K562 (cell line): ENCODE results near the gene MLLT3. TPM values are rescaled to one million over a fixed set of nuclear protein-coding genes. Genes with fewer than 3 reads are reported as not detected.

Experiments
- ATAC-seq: fragments of 200-7000 bp; cut with Tn5 transposase; 3 replicates; pipeline ENCODE4 v1.9.1; 2020; ENCODE audit warnings: moderate library complexity
- BruUV-seq: library from RNA; stranded (reverse); fragments of 400-500 nt; replicated peaks from 2 replicates; lab custom pipeline; 2021; lab: Mats Ljungman, UMichigan
- CTCF ChIA-PET: fragments of 300-600 bp; formaldehyde crosslinking; extraction: SDS; loops from one replicate; lab custom pipeline; 2021; ENCODE audit warnings: low intra/inter-chr PET ratio; lab: Yijun Ruan, JAX
- POLR2A ChIA-PET: fragments of 300-600, 350-650 bp; sonication (Branson Sonifier 250); formaldehyde crosslinking; extraction: SDS; loops from one replicate; lab custom pipeline; 2021; ENCODE audit warnings: antibody characterized with exemption, inconsistent platforms; lab: Yijun Ruan, JAX
- DNase-seq, 4 experiments: peaks; one replicate each; pipeline versions ENCODE4 v3.0.0 to v3.0.0-alpha.2; 2011 to 2018; ENCODE audit warnings: low spot score in 3 of 4, mixed read lengths in 3 of 4; ENCODE audit errors: extremely low read depth in 1 of 4
- FAIRE-seq: peaks from 2 replicates; lab custom pipeline; 2011; peaks lifted over from hg19 to GRCh38; lab: Jason Lieb, UNC
- H2AFZ ChIP-seq: 2 replicates; pipeline ENCODE4 v1.6.0; 2011; ENCODE audit warnings: low read depth, low read length, control low read depth, inconsistent platforms
- H3K27ac ChIP-seq: fragments of 200-600 bp; 3 replicates; pipeline ENCODE4 v1.8.0; 2011; ENCODE audit warnings: low read depth, mild to moderate bottlenecking, control low read depth, inconsistent platforms, low read length, moderate library complexity, mixed read lengths; ENCODE audit errors: extremely low read depth
- H3K27me3 ChIP-seq, 2 experiments: fragments of 300-600 bp in 1 of 2; 2 replicates in 1 of 2; 3 replicates in 1 of 2; pipeline versions ENCODE4 v1.6.0 to v1.8.0; 2011; ENCODE audit warnings: inconsistent platforms in 2 of 2, low read length in 2 of 2, mild to moderate bottlenecking in 1 of 2, mixed read lengths in 1 of 2, moderate library complexity in 1 of 2; ENCODE audit not compliant: control insufficient read depth in 2 of 2, insufficient read depth in 2 of 2
- H3K36me3 ChIP-seq: fragments of 300-600 bp; 3 replicates; pipeline ENCODE4 v1.8.0; 2011; ENCODE audit warnings: mild to moderate bottlenecking, low read length, inconsistent platforms; ENCODE audit not compliant: control insufficient read depth, insufficient read depth
- H3K4me1 ChIP-seq, 2 experiments: fragments of 200-600 bp in 1 of 2; replicated peaks in 1 of 2; 2 replicates in 1 of 2; 3 replicates in 1 of 2; pipeline versions ENCODE4 v1.5.1 to v1.8.0; 2011; ENCODE audit warnings: inconsistent platforms in 2 of 2, low read length in 2 of 2, mild to moderate bottlenecking in 1 of 2, mixed read lengths in 1 of 2, moderate library complexity in 1 of 2; ENCODE audit not compliant: control insufficient read depth in 2 of 2, insufficient read depth in 2 of 2
- H3K4me2 ChIP-seq: 2 replicates; pipeline ENCODE4 v1.6.1; 2011; ENCODE audit warnings: low read length, control low read depth, inconsistent platforms, mixed read lengths; ENCODE audit not compliant: insufficient read depth
- H3K4me3 ChIP-seq: fragments of 200-600 bp; sonication (generic), shearing (Covaris generic); 2 replicates; pipeline ENCODE4 v1.5.1; 2016; ENCODE audit warnings: control low read depth, inconsistent platforms
- H3K79me2 ChIP-seq: fragments of 200-600 bp; 3 replicates; pipeline ENCODE4 v1.8.0; 2011; ENCODE audit warnings: low read length, inconsistent platforms; ENCODE audit not compliant: control insufficient read depth, insufficient read depth
- H3K9ac ChIP-seq, 2 experiments: 2 replicates each; pipeline versions ENCODE4 v1.6.0 to v1.6.1; 2011; ENCODE audit warnings: low read depth in 2 of 2, low read length in 2 of 2, control low read depth in 1 of 2, inconsistent platforms in 1 of 2, mild to moderate bottlenecking in 1 of 2, mixed read lengths in 1 of 2; ENCODE audit not compliant: insufficient read depth in 1 of 2
- H3K9me1 ChIP-seq: one replicate; pipeline ENCODE4 v1.6.0; 2011; ENCODE audit warnings: inconsistent platforms, mild to moderate bottlenecking, low read length, moderate library complexity; ENCODE audit not compliant: control insufficient read depth, insufficient read depth
- H3K9me3 ChIP-seq: replicated peaks from 2 replicates; pipeline ENCODE4 v1.5.1; 2011; ENCODE audit warnings: low read depth, low read length, inconsistent platforms; ENCODE audit not compliant: control insufficient read depth, insufficient read depth
- H4K20me1 ChIP-seq: replicated peaks from 2 replicates; pipeline ENCODE4 v1.6.1; 2011; ENCODE audit warnings: low read length, inconsistent platforms, mixed read lengths; ENCODE audit not compliant: control insufficient read depth, insufficient read depth
- ASH1L ChIP-seq: fragments of 450-650 bp; IDR thresholded peaks from 2 replicates; pipeline ENCODE4 v1.6.1; 2018; ENCODE audit warnings: borderline replicate concordance, mild to moderate bottlenecking, low read depth; ENCODE audit not compliant: partially characterized antibody
- CEBPB ChIP-seq: fragments of 450-650 bp; IDR thresholded peaks from 2 replicates; pipeline ENCODE4 v1.6.1; 2016; ENCODE audit warnings: missing genetic modification characterization, missing compliant biosample characterization
- GTF2A2 ChIP-seq: IDR thresholded peaks from 2 replicates; pipeline ENCODE4 v1.6.1; 2016; ENCODE audit warnings: mild to moderate bottlenecking, missing genetic modification characterization, missing compliant biosample characterization
- KLF16 ChIP-seq: IDR thresholded peaks from 2 replicates; pipeline ENCODE4 v1.6.1; 2016; ENCODE audit warnings: antibody characterized with exemption
- MEF2A ChIP-seq: IDR thresholded peaks from 2 replicates; pipeline ENCODE4 v1.6.1; 2011; ENCODE audit warnings: low read depth, mild to moderate bottlenecking, low read length, moderate library complexity; ENCODE audit not compliant: control insufficient read depth
- MTA3 ChIP-seq: fragments of 450-650 bp; formaldehyde crosslinking; IDR thresholded peaks from 2 replicates; pipeline ENCODE4 v1.6.1; 2017; ENCODE audit warnings: mild to moderate bottlenecking, borderline replicate concordance
- PURB ChIP-seq: sonication (generic); formaldehyde crosslinking; IDR thresholded peaks from 2 replicates; pipeline ENCODE4 v1.9.0; 2021; ENCODE audit warnings: low read depth, mild to moderate bottlenecking, missing genetic modification reagents
- SAP30 ChIP-seq: fragments of 200-600 bp; sonication (generic); IDR thresholded peaks from 2 replicates; pipeline ENCODE4 v1.6.1; 2012; ENCODE audit warnings: borderline replicate concordance, low read depth, mild to moderate bottlenecking, moderate library complexity, low read length, control low read depth, inconsistent platforms; ENCODE audit not compliant: insufficient read depth, poor library complexity, severe bottlenecking
- SLC30A9 ChIP-seq: fragments of 250-450 bp; sonication (Bioruptor Pico); IDR thresholded peaks from 2 replicates; pipeline ENCODE4 v1.8.0; 2022; ENCODE audit warnings: mild to moderate bottlenecking, moderate library complexity
- STAT5A ChIP-seq: IDR thresholded peaks from 2 replicates; pipeline ENCODE4 v1.6.1; 2012; ENCODE audit warnings: low read length, inconsistent platforms, borderline replicate concordance
- TSC22D4 ChIP-seq: fragments of 450-650 bp; IDR thresholded peaks from 2 replicates; pipeline ENCODE4 v1.6.1; 2016; ENCODE audit warnings: missing genetic modification characterization, missing biosample characterization, control low read depth
- ZFP36 ChIP-seq: fragments of 150-350 bp; IDR thresholded peaks from 2 replicates; pipeline ENCODE4 v1.6.1; 2018; ENCODE audit warnings: low read length, low read depth; ENCODE audit not compliant: partially characterized antibody
- ZNF124 ChIP-seq: sonication (generic); formaldehyde crosslinking; IDR thresholded peaks from 2 replicates; pipeline ENCODE4 v1.8.1; 2022; ENCODE audit warnings: missing genetic modification reagents
- ZNF3 ChIP-seq: fragments of 250-450 bp; sonication (Bioruptor Pico); IDR thresholded peaks from 2 replicates; pipeline ENCODE4 v1.5.0; 2021; ENCODE audit warnings: mild to moderate bottlenecking, moderate library complexity
- WGBS: fragments of 100-300 bp; shearing (Covaris generic); methylation state at CpG from one replicate; pipeline ENCODE4 v1.1.6; 2016; ENCODE audit warnings: low coverage, mixed read lengths; ENCODE audit not compliant: insufficient coverage; ENCODE audit errors: missing lambda C conversion rate; 5-methylcytosine and 5-hydroxymethylcytosine counted together
- in situ Hi-C: fragments of 300-500 bp; cut with MboI; formaldehyde crosslinking; loops from 4 replicates; pipeline ENCODE4 v1.15.0; 2018; ENCODE audit warnings: inconsistent platforms, mixed read lengths
- intact Hi-C: fragments of 100-400 bp; cut with micrococcal nuclease; formaldehyde crosslinking; loops from 2 replicates; pipeline ENCODE4 v1.14.2; 2022
- polyA plus RNA-seq, 8 experiments: library from polyadenylated mRNA; depleted of rRNA in 4 of 8; stranded (reverse) in 5 of 8; unstranded in 3 of 8; fragments of >200 nt; fragmentation: Nextera tagmentation in 2 of 8; fragmentation: Illumina TruSeq in 1 of 8; extraction: Ambion mirVana in 2 of 8; extraction: Trizol in 1 of 8; gene quantifications; 2 replicates each; pipeline versions ENCODE4 v1.2.1 to v1.2.3, GENCODE V29; 2011 to 2014; ENCODE audit warnings: inconsistent platforms in 1 of 8, missing spikeins in 1 of 8
- total RNA-seq, 7 experiments: library from RNA; depleted of rRNA in 6 of 7; stranded (reverse); fragments of >200 nt in 6 of 7; fragmentation: Illumina TruSeq in 2 of 7; extraction: Trizol in 2 of 7; gene quantifications; 2 replicates each; pipeline versions ENCODE4 v1.2.1 to v1.2.3, GENCODE V29; 2011 to 2021; ENCODE audit warnings: low replicate concordance in 1 of 7
- TF ChIP-seq, protein P1 (sequence below): fragments of 250-450 bp; sonication (Bioruptor Pico); IDR thresholded peaks from 2 replicates; pipeline ENCODE4 v1.8.0; 2022; ENCODE audit warnings: inconsistent platforms, mild to moderate bottlenecking, moderate library complexity, borderline replicate concordance
- TF ChIP-seq, protein P2 (sequence below): sonication (generic); IDR thresholded peaks from 2 replicates; pipeline ENCODE4 v1.6.1; 2016

The MLLT3 gene
- total and polyA plus RNA-seq, 9 of the 15 experiments (the other 6 are each of a cell fraction or from before 2014, with no cell fraction given) = 0.07 to 0.42 (median 0.22) TPM; not detected in 4

DNA sequence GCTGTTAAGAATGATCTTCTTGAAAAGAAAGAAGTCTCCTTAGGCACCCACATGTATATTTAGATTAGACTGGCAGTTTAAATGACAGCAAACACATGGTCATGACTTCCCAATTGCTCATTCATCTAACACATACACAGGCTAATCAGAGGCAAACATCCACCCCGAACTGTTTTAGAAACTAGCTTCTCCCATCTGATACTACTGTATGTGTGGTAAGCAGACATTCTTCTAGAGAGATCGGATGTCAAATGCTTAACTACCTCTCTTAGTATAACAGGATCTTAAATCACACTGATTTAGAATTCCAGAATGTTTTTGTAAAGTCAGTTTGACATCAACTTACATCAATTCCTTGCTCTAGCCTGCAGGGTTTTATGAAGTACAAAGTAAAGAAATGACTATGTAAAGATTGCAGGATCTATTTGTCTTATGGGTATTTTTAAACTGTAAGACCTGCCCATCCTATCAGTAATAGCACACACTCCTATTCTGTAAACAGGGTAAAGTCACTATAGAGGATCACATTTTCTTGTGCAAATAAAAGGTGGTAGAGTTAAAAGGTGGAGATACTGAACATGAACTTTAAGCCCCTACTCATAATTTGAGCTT is 239.7 kb downstream of the MLLT3 start (continued):
- TF ChIP-seq, protein P1, sequence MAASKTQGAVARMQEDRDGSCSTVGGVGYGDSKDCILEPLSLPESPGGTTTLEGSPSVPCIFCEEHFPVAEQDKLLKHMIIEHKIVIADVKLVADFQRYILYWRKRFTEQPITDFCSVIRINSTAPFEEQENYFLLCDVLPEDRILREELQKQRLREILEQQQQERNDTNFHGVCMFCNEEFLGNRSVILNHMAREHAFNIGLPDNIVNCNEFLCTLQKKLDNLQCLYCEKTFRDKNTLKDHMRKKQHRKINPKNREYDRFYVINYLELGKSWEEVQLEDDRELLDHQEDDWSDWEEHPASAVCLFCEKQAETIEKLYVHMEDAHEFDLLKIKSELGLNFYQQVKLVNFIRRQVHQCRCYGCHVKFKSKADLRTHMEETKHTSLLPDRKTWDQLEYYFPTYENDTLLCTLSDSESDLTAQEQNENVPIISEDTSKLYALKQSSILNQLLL = no peak
- TF ChIP-seq MEF2A = no peak
- no peak for TF ChIP-seq STAT5A
- TF ChIP-seq ZNF3 (CRISPR knock-in tag) = no peak
- no peak for TF ChIP-seq SAP30
- no peak for TF ChIP-seq SLC30A9 (CRISPR knock-in tag)
- TF ChIP-seq GTF2A2 = no peak

DNA sequence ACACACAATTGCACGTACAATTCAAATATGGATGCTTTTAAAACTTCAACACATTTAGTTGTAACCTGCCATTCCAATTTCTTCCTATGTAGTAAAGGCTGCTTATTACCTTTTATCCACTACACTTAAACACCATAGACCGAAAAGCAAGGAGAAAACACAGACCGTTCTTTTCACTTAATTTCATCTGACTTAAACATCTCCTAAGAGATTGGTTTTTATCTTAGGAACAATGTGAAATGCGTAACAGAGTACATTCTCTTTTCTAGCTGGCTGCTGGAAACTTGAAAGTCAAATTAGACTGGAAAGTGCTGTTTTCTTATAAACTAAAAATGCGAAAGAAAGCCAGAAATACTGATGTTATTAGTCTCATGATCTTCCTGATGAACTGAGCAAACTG is 241.8 kb downstream of the MLLT3 start:
- in situ Hi-C loops = no loop called here
- Histone ChIP-seq H3K4me3 (no peak overlapping the region), H3K79me2 (no peaks in the 10 kb centered on the region), H3K9me1 (no peaks in the 10 kb centered on the region), H3K36me3 (no peaks in the 10 kb centered on the region), H3K27me3 (no peaks in the 10 kb centered on the region), H4K20me1 (no peaks in the 10 kb centered on the region), H3K4me2 (no peak overlapping the region), H3K4me1 (no peaks in the 10 kb centered on the region), H3K9ac (no peak overlapping the region), H3K9me3 (no peaks in the 10 kb centered on the region), H2AFZ (no peak overlapping the region), H3K27ac (no peak overlapping the region)
- ChIA-PET CTCF (no interaction called here), POLR2A (no interaction called here)
- 2% methylated on average over 5 of the region's 5 CpGs for WGBS
- FAIRE-seq = no peak
- intact Hi-C loops = no loop called here
- DNase-seq = no peak
- ATAC-seq = no peak
- BruUV-seq = no TSS peak
- TF ChIP-seq MTA3 (no peak), ASH1L (no peak), PURB (CRISPR knock-in tag) (no peak), KLF16 (no peak), TSC22D4 (tag) (no peak), ZFP36 (no peak), ZNF124 (CRISPR knock-in tag) (no peak), ZNF3 (CRISPR knock-in tag) (no peak), CEBPB (tag) (no peak)
- TF ChIP-seq, protein P2, sequence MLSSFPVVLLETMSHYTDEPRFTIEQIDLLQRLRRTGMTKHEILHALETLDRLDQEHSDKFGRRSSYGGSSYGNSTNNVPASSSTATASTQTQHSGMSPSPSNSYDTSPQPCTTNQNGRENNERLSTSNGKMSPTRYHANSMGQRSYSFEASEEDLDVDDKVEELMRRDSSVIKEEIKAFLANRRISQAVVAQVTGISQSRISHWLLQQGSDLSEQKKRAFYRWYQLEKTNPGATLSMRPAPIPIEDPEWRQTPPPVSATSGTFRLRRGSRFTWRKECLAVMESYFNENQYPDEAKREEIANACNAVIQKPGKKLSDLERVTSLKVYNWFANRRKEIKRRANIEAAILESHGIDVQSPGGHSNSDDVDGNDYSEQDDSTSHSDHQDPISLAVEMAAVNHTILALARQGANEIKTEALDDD = no peak
